Esophagus muscularis mucosa (tissue), 4 donors: Measurements from ENCODE around the gene DAPK1. TPM values are rescaled to one million over a fixed set of nuclear protein-coding genes. Genes with fewer than 3 reads are reported as not detected.
A peak's percentile ranks its signal among the peaks of the same experiment; 100 is the strongest.

Source experiments
- DNase-seq: peaks from one replicate; pipeline ENCODE4 v3.0.0-alpha.2; 2017; ENCODE audit errors: extremely low spot score
- H3K27ac ChIP-seq, 4 donors: fragments of 200-600 bp; sonication (generic); replicated peaks in 1 of 4; 1 replicate in 3 of 4; 2 replicates in 1 of 4; pipeline ENCODE4 v1.5.1; 2016 to 2019; ENCODE audit warnings: mild to moderate bottlenecking in 1 of 4
- H3K27me3 ChIP-seq, 4 donors: fragments of 200-600 bp; sonication (generic); one replicate each; pipeline versions ENCODE4 v1.5.1 to v1.6.0; 2016 to 2019
- H3K36me3 ChIP-seq, 4 donors: fragments of 200-600 bp; sonication (generic); one replicate each; pipeline ENCODE4 v1.5.1; 2016 to 2019
- H3K4me1 ChIP-seq, 4 donors: fragments of 200-600 bp; sonication (generic); one replicate each; pipeline ENCODE4 v1.5.1; 2016 to 2019
- H3K4me3 ChIP-seq, 4 donors: fragments of 200-600 bp; sonication (generic); 1 replicate in 2 of 4; 2 replicates in 2 of 4; pipeline ENCODE4 v1.5.1; 2016 to 2019; ENCODE audit warnings: mild to moderate bottlenecking in 4 of 4, moderate library complexity in 1 of 4
- H3K9me3 ChIP-seq, 4 donors: fragments of 200-600 bp; sonication (generic); 1 replicate in 3 of 4; 2 replicates in 1 of 4; pipeline ENCODE4 v1.5.1; 2016 to 2019
- EP300 ChIP-seq: sonication (generic); formaldehyde crosslinking; IDR thresholded peaks from one replicate; pipeline ENCODE4 v1.6.1; 2017; ENCODE audit warnings: antibody characterized with exemption
- POLR2A ChIP-seq: fragments of 450-650 bp; IDR thresholded peaks from one replicate; pipeline ENCODE4 v1.6.1; 2017; ENCODE audit warnings: antibody characterized with exemption, moderate library complexity, mild to moderate bottlenecking, low read depth
- POLR2AphosphoS5 ChIP-seq, 2 donors: sonication (generic); formaldehyde crosslinking; IDR thresholded peaks; one replicate each; pipeline ENCODE4 v1.6.1; 2017; ENCODE audit warnings: antibody characterized with exemption in 2 of 2
- WGBS: methylation state at CpG from one replicate; pipeline ENCODE4 v1.1.5; 2018; 5-methylcytosine and 5-hydroxymethylcytosine counted together
- intact Hi-C: fragments of 100-400 bp; cut with DNase I; formaldehyde crosslinking; loops from one replicate; pipeline ENCODE4 v1.15.1; 2023
- total RNA-seq, 4 donors: library from RNA; depleted of rRNA; stranded (reverse); fragments of >200 nt; gene quantifications; one replicate each; pipeline versions ENCODE4 v1.1.0 to v1.2.1, GENCODE V29; 2016
- TF ChIP-seq, protein P1 (sequence below), 3 experiments: fragments of 200-600 bp in 2 of 3; fragments of 450-650 bp in 1 of 3; sonication (generic) in 2 of 3; IDR thresholded peaks; one replicate each; pipeline ENCODE4 v1.5.1; 2017 to 2019; ENCODE audit warnings: antibody characterized with exemption in 3 of 3, mild to moderate bottlenecking in 2 of 3, moderate library complexity in 1 of 3

DAPK1 gene
- total RNA-seq, 4 donors from 2014 or later: 51.7 to 96.8 (median 80.7) TPM

DNA sequence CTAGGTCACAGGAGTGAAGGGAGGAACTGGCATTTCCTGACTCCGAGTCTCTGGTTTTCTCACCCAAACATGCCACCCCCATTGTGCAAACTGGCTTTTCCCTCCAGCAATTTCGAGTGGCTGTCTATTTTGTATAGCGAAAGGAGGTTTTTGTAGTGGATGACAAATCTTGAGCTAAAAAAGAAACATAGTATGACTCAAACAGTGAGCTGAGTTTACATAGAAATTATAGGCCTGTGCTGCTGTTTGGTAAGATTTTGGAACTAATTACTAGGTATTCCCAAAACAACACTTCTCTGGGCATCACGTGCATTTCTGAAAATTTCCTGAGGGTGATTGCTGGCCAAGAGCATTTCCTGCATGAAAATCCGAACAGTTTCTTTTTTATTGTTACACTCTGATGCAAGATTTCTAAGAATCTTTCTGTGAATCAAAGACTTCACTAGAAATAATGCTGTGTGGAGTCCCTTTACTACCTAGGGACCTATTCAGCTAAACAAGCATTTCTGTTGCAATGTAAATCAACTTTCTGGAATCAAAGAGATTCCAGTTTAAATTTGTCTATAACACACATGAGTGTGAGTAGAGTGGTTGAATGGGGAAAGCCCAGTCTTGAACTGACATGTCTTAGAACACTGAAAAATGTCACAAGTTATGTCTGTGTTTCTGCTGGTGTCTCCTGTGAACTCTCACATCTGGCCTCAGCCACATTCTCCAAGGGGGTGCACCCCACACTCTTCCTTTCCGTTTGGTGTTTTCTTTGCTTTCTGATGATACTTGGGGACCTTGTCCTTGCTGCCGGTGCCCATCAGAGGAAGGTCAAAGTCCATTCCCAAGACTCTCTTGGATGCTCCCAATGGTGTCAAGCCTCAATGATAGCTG, 33.3 kb upstream of the DAPK1 start:
- Histone ChIP-seq H3K27ac (peak overlapping the region; percentile 9 to 66 (median 39)), H3K9me3 (no peaks in the 10 kb centered on the region), H3K4me3 (no peak overlapping the region), H3K4me1 (peaks cover 0 to 15% (median 12%) of the 10 kb centered on the region in 4 donors), H3K27me3 (no peaks in the 10 kb centered on the region), H3K36me3 (no peaks in the 10 kb centered on the region)
- WGBS: 61% methylated on average over 7 of the region's 7 CpGs
- DNase-seq: no peak
- intact Hi-C loops: no loop called here
- TF ChIP-seq POLR2AphosphoS5 (IDR thresholded peaks at IDR 0.05) (no peak), EP300 (no peak), POLR2A (no peak)
- TF ChIP-seq, protein P1, sequence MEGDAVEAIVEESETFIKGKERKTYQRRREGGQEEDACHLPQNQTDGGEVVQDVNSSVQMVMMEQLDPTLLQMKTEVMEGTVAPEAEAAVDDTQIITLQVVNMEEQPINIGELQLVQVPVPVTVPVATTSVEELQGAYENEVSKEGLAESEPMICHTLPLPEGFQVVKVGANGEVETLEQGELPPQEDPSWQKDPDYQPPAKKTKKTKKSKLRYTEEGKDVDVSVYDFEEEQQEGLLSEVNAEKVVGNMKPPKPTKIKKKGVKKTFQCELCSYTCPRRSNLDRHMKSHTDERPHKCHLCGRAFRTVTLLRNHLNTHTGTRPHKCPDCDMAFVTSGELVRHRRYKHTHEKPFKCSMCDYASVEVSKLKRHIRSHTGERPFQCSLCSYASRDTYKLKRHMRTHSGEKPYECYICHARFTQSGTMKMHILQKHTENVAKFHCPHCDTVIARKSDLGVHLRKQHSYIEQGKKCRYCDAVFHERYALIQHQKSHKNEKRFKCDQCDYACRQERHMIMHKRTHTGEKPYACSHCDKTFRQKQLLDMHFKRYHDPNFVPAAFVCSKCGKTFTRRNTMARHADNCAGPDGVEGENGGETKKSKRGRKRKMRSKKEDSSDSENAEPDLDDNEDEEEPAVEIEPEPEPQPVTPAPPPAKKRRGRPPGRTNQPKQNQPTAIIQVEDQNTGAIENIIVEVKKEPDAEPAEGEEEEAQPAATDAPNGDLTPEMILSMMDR (IDR thresholded peaks at IDR 0.05): no peak

- 100% methylated on average over 1 of the region's 1 CpG for WGBS
- H3K4me1 ChIP-seq: peaks cover 0 to 15% (median 12%) of the 10 kb centered on the region in 4 donors
- no peak overlapping the region for H3K4me3 ChIP-seq
- no peaks in the 10 kb centered on the region for H3K36me3 ChIP-seq
- no peaks in the 10 kb centered on the region for H3K9me3 ChIP-seq
- TF ChIP-seq POLR2AphosphoS5 (IDR thresholded peaks at IDR 0.05): no peak
- TF ChIP-seq, protein P1 (IDR thresholded peaks at IDR 0.05): no peak
- no peak for TF ChIP-seq EP300
- no peak for TF ChIP-seq POLR2A
- intact Hi-C loops: no loop called here
- DNase-seq: no peak
- peak overlapping the region in 2 of 4 donors; percentile 25 to 66 for H3K27ac ChIP-seq
- no peaks in the 10 kb centered on the region for H3K27me3 ChIP-seq
Measured at GRCh38 chr9:87464992-87465378, 32.7 kb upstream of the DAPK1 start.

DNA sequence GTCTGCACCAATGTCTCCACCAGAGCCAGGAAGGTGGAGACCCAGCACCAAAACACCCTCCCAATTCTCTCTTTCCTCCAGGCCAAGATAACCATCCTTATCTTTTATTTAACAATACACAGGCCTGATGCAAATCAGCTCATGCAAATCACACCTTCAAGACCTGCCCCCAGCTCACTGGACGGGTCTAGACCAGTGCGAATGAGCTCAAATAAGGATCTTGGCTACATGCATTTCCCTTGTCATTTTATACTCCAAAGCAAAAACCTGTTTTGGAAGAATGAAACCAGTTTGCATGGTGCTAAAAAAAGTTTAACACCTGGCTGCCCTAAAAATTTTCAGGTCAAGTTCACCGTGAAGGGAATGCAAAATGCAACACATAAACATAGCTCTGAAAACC, 31.9 kb upstream of the DAPK1 start:
- no peak overlapping the region for H3K4me3 ChIP-seq
- no peaks in the 10 kb centered on the region for H3K36me3 ChIP-seq
- 73% methylated on average over 3 of the region's 3 CpGs for WGBS
- no peak overlapping the region for H3K27ac ChIP-seq
- H3K27me3 ChIP-seq: no peaks in the 10 kb centered on the region
- TF ChIP-seq, protein P1 (IDR thresholded peaks at IDR 0.05): no peak
- no peak for TF ChIP-seq EP300
- TF ChIP-seq POLR2A: no peak
- TF ChIP-seq POLR2AphosphoS5 (IDR thresholded peaks at IDR 0.05): no peak
- no peak for DNase-seq
- H3K9me3 ChIP-seq: no peaks in the 10 kb centered on the region
- peaks cover 0 to 15% (median 12%) of the 10 kb centered on the region in 4 donors for H3K4me1 ChIP-seq
- intact Hi-C loops: no loop called here

DNA sequence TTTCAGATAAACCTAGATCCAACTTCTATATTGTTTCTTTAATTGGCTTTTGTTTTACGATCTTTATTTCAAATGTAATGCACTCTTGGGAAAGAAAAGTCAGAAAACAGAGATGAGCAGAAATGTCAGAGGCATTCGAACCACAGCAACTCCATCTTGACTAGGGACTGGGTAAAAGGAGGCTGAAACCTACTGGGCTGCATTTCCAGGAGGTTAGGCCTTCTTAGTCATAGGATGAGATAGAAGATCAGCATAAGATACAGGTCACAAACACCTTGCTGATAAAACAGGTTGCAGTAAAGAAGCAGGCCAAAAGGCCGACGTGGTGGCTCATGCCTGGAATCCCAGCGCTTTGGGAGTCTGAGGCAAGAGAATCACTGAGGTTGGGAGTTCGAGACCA, 30.5 kb upstream of the DAPK1 start:
- H3K4me1 ChIP-seq: peaks cover 0 to 15% (median 12%) of the 10 kb centered on the region in 4 donors
- no peaks in the 10 kb centered on the region for H3K27me3 ChIP-seq
- intact Hi-C loops: no loop called here
- H3K27ac ChIP-seq: no peak overlapping the region
- no peaks in the 10 kb centered on the region for H3K36me3 ChIP-seq
- no peaks in the 10 kb centered on the region for H3K9me3 ChIP-seq
- TF ChIP-seq EP300 (no peak), POLR2A (no peak), POLR2AphosphoS5 (IDR thresholded peaks at IDR 0.05) (no peak)
- TF ChIP-seq, protein P1 (IDR thresholded peaks at IDR 0.05): no peak
- WGBS: over 99% methylated on average over 6 of the region's 6 CpGs
- H3K4me3 ChIP-seq: no peak overlapping the region
- DNase-seq: no peak
